MM.1S (cell line): Measurements from ENCODE around the gene PDXDC1.
"Not testable (repeated sequence)": the region's sequence is repeated elsewhere in the genome, so short reads cannot be mapped to it uniquely, and the experiment has no call there.

ENCODE experiments used
- CTCF ChIP-seq: fragments of 300-600 bp; sonication (generic); IDR thresholded peaks from 2 replicates; pipeline ENCODE4 v1.5.1; 2016; ENCODE audit warnings: antibody characterized with exemption, low read length, mixed read lengths
- EZH2phosphoT487 ChIP-seq: fragments of 300-600 bp; sonication (generic); IDR thresholded peaks from 2 replicates; pipeline ENCODE4 v1.6.1; 2018; ENCODE audit warnings: antibody characterized with exemption, low read length

DNA sequence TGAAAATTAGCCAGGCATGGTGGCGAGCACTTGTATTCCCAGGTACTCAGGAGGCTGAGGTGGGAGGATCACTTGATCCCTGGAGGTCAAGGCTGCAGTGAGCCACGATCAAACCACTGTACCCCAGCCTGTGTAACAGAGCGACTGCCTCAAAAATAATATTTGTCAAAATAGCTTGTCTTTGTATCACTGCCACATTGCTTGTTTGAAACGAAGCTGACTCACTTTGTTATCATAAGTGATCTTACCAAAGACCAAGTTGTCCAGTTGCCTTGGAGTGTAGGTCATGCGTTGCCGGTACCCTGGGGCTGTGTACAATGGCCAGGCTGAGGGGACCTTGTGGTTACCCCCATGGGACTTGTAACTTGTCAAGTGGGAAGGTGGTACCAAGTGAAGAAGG lies 21.9 kb downstream of the PDXDC1 start:
- TF ChIP-seq CTCF, EZH2phosphoT487: not testable (repeated sequence)
